ENCODE results near the gene WFDC10B.

Gene WFDC10B

GRCh38 chr20:45722047-45722446 lies 17.2 kb upstream of the WFDC10B start, which contains the start of gene SPINT4:
SPINT4 (plus strand) TSS chr20:45722347; CDS start chr20:45722368, 21 bp downstream.
- TF ChIP-seq POLR2AphosphoS5 (IDR thresholded peaks at IDR 0.05; ENCODE audit: low read depth, low read length) (no peak), SIN3A (IDR thresholded peaks at IDR 0.05; ENCODE audit: borderline replicate concordance, insufficient read depth, low read length) (no peak), TAF1 (IDR thresholded peaks at IDR 0.05; ENCODE audit: borderline replicate concordance, insufficient read depth, low read length) (no peak), FOXP2 (optimal IDR thresholded peaks at IDR 0.05; ENCODE audit: borderline replicate concordance, extremely low read depth, extremely low read length, insufficient read depth) (no peak), REST (IDR thresholded peaks at IDR 0.05; ENCODE audit: insufficient read depth in 1 of 2, low read depth in 2 of 2, low read length in 2 of 2) (no peak)

- TF ChIP-seq FOXP2 (optimal IDR thresholded peaks at IDR 0.05; ENCODE audit: borderline replicate concordance, extremely low read depth, extremely low read length, insufficient read depth): no peak
- TF ChIP-seq SIN3A (IDR thresholded peaks at IDR 0.05; ENCODE audit: borderline replicate concordance, insufficient read depth, low read length): no peak
- TF ChIP-seq POLR2AphosphoS5 (IDR thresholded peaks at IDR 0.05; ENCODE audit: low read depth, low read length): no peak
- no peak for TF ChIP-seq TAF1 (IDR thresholded peaks at IDR 0.05; ENCODE audit: borderline replicate concordance, insufficient read depth, low read length)
- no peak for TF ChIP-seq REST (IDR thresholded peaks at IDR 0.05; ENCODE audit: insufficient read depth in 1 of 2, low read depth in 2 of 2, low read length in 2 of 2)
Measured at GRCh38 chr20:45701873-45702272, 2.9 kb downstream of the WFDC10B start, which contains the start of gene WFDC13. WFDC13 (plus strand) TSS chr20:45702038; CDS start chr20:45702124, 86 bp downstream.

- TF ChIP-seq FOXP2 (optimal IDR thresholded peaks at IDR 0.05; ENCODE audit: borderline replicate concordance, extremely low read depth, extremely low read length, insufficient read depth) (no peak), REST (IDR thresholded peaks at IDR 0.05; ENCODE audit: insufficient read depth in 1 of 2, low read depth in 2 of 2, low read length in 2 of 2) (no peak), POLR2AphosphoS5 (IDR thresholded peaks at IDR 0.05; ENCODE audit: low read depth, low read length) (no peak), TAF1 (IDR thresholded peaks at IDR 0.05; ENCODE audit: borderline replicate concordance, insufficient read depth, low read length) (no peak), SIN3A (IDR thresholded peaks at IDR 0.05; ENCODE audit: borderline replicate concordance, insufficient read depth, low read length) (no peak)
Measured at GRCh38 chr20:45701104-45701503, 3.7 kb downstream of the WFDC10B start.

GRCh38 chr20:45695496-45695895 lies 9.3 kb downstream of the WFDC10B start:
- TF ChIP-seq FOXP2 (optimal IDR thresholded peaks at IDR 0.05; ENCODE audit: borderline replicate concordance, extremely low read depth, extremely low read length, insufficient read depth): no peak
- no peak for TF ChIP-seq REST (IDR thresholded peaks at IDR 0.05; ENCODE audit: insufficient read depth in 1 of 2, low read depth in 2 of 2, low read length in 2 of 2)
- no peak for TF ChIP-seq SIN3A (IDR thresholded peaks at IDR 0.05; ENCODE audit: borderline replicate concordance, insufficient read depth, low read length)
- no peak for TF ChIP-seq POLR2AphosphoS5 (IDR thresholded peaks at IDR 0.05; ENCODE audit: low read depth, low read length)
- TF ChIP-seq TAF1 (IDR thresholded peaks at IDR 0.05; ENCODE audit: borderline replicate concordance, insufficient read depth, low read length): no peak

- TF ChIP-seq TAF1 (IDR thresholded peaks at IDR 0.05; ENCODE audit: borderline replicate concordance, insufficient read depth, low read length) (no peak), SIN3A (IDR thresholded peaks at IDR 0.05; ENCODE audit: borderline replicate concordance, insufficient read depth, low read length) (no peak), REST (IDR thresholded peaks at IDR 0.05; ENCODE audit: insufficient read depth in 1 of 2, low read depth in 2 of 2, low read length in 2 of 2) (no peak), POLR2AphosphoS5 (IDR thresholded peaks at IDR 0.05; ENCODE audit: low read depth, low read length) (no peak), FOXP2 (optimal IDR thresholded peaks at IDR 0.05; ENCODE audit: borderline replicate concordance, extremely low read depth, extremely low read length, insufficient read depth) (no peak)
Measured at GRCh38 chr20:45685896-45686295, 18.9 kb downstream of the WFDC10B start.
